Activated naive CD8-positive, alpha-beta T cell treated with anti-CD3 and anti-CD28 coated beads for 36 hours (primary cell): ENCODE data around the gene CINP. TPM values are rescaled to one million over a fixed set of nuclear protein-coding genes. Genes with fewer than 3 reads are reported as not detected.
"Not testable (repeated sequence)": the region's sequence is repeated elsewhere in the genome, so short reads cannot be mapped to it uniquely, and the experiment has no call there.

Experiments
- DNase-seq: peaks from one replicate; pipeline ENCODE4 v3.0.0; 2021
- H3K27ac Mint-ChIP-seq: one replicate; pipeline ENCODE4 v1.8.0; 2022; ENCODE audit warnings: mild to moderate bottlenecking, moderate library complexity, mixed read lengths
- H3K27me3 Mint-ChIP-seq: one replicate; pipeline ENCODE4 v1.8.0; 2022; ENCODE audit warnings: mild to moderate bottlenecking, mixed read lengths
- H3K36me3 Mint-ChIP-seq: one replicate; pipeline ENCODE4 v1.8.0; 2021; ENCODE audit warnings: mild to moderate bottlenecking, mixed read lengths
- H3K4me1 Mint-ChIP-seq: one replicate; pipeline ENCODE4 v1.8.0; 2021; ENCODE audit warnings: mixed read lengths
- H3K4me3 Mint-ChIP-seq: one replicate; pipeline ENCODE4 v1.8.0; 2022; ENCODE audit warnings: mild to moderate bottlenecking, moderate library complexity, mixed read lengths
- H3K9me3 Mint-ChIP-seq: one replicate; pipeline ENCODE4 v1.8.0; 2022; ENCODE audit warnings: mixed read lengths
- total RNA-seq, 2 experiments: library from RNA; stranded (reverse); gene quantifications; one replicate each; pipeline ENCODE4 v1.2.3, GENCODE V29; 2021

CINP gene
- total RNA-seq, 2 experiments from 2014 or later, result 59.2 to 61.8 TPM

GRCh38 chr14:102342238-102342637 lies 20.5 kb downstream of the CINP start:
- no peak overlapping the region for H3K27ac Mint-ChIP-seq
- H3K4me3 Mint-ChIP-seq, result no peak overlapping the region
- no peaks in the 10 kb centered on the region for H3K27me3 Mint-ChIP-seq
- no peaks in the 10 kb centered on the region for H3K4me1 Mint-ChIP-seq
- no peaks in the 10 kb centered on the region for H3K9me3 Mint-ChIP-seq
- DNase-seq, result no peak
- peaks cover 19% of the 10 kb centered on the region for H3K36me3 Mint-ChIP-seq

- peaks cover 16% of the 10 kb centered on the region for H3K36me3 Mint-ChIP-seq
- H3K27ac Mint-ChIP-seq, result no peak overlapping the region
- no peaks in the 10 kb centered on the region for H3K27me3 Mint-ChIP-seq
- no peaks in the 10 kb centered on the region for H3K9me3 Mint-ChIP-seq
- no peaks in the 10 kb centered on the region for H3K4me1 Mint-ChIP-seq
- no peak for DNase-seq
- no peak overlapping the region for H3K4me3 Mint-ChIP-seq
Observed at GRCh38 chr14:102341566-102341965, 21.1 kb downstream of the CINP start.

- H3K27ac Mint-ChIP-seq, result no peak overlapping the region
- no peak overlapping the region for H3K4me3 Mint-ChIP-seq
- H3K4me1 Mint-ChIP-seq, result no peaks in the 10 kb centered on the region
Observed at GRCh38 chr14:102338724-102339123, 24.0 kb downstream of the CINP start.

GRCh38 chr14:102335163-102335562 lies 27.5 kb downstream of the CINP start:
- Mint-ChIP-seq H3K4me3 (no peak overlapping the region), H3K27ac (no peak overlapping the region), H3K27me3 (no peaks in the 10 kb centered on the region), H3K9me3 (no peaks in the 10 kb centered on the region), H3K4me1 (peaks cover 2% of the 10 kb centered on the region), H3K36me3 (peaks cover 4% of the 10 kb centered on the region)
- no peak for DNase-seq

More at GRCh38 chr14:102338724-102339123, 24.0 kb downstream of the CINP start:
- DNase-seq, result no peak
- Mint-ChIP-seq H3K36me3 (peaks cover 14% of the 10 kb centered on the region), H3K9me3 (no peaks in the 10 kb centered on the region), H3K27me3 (no peaks in the 10 kb centered on the region)

GRCh38 chr14:102333795-102334705 lies 28.6 kb downstream of the CINP start:
- H3K27ac Mint-ChIP-seq, result no peak overlapping the region

GRCh38 chr14:102333390-102333789 lies 29.3 kb downstream of the CINP start:
- Mint-ChIP-seq H3K27me3 (no peaks in the 10 kb centered on the region), H3K9me3 (no peaks in the 10 kb centered on the region), H3K4me1 (peaks cover 2% of the 10 kb centered on the region), H3K36me3 (peaks cover 2% of the 10 kb centered on the region), H3K27ac (no peak overlapping the region), H3K4me3 (no peak overlapping the region)
- DNase-seq, result no peak

More at GRCh38 chr14:102333795-102334705, 28.6 kb downstream of the CINP start:
- H3K4me1 Mint-ChIP-seq, result peaks cover 2% of the 10 kb centered on the region
- no peak for DNase-seq
- no peaks in the 10 kb centered on the region for H3K27me3 Mint-ChIP-seq
- H3K36me3 Mint-ChIP-seq, result peaks cover 4% of the 10 kb centered on the region
- no peak overlapping the region for H3K4me3 Mint-ChIP-seq
- no peaks in the 10 kb centered on the region for H3K9me3 Mint-ChIP-seq

GRCh38 chr14:102330806-102331205 lies 31.9 kb downstream of the CINP start:
- H3K27me3 Mint-ChIP-seq, result no peaks in the 10 kb centered on the region
- no peak for DNase-seq
- H3K4me1 Mint-ChIP-seq, result peaks cover 2% of the 10 kb centered on the region
- no peak overlapping the region for H3K27ac Mint-ChIP-seq
- H3K9me3 Mint-ChIP-seq, result no peaks in the 10 kb centered on the region
- peaks cover 1% of the 10 kb centered on the region for H3K36me3 Mint-ChIP-seq
- no peak overlapping the region for H3K4me3 Mint-ChIP-seq

GRCh38 chr14:102329381-102329780 lies 33.3 kb downstream of the CINP start:
- H3K4me1 Mint-ChIP-seq, H3K4me3 Mint-ChIP-seq, H3K9me3 Mint-ChIP-seq, DNase-seq, H3K36me3 Mint-ChIP-seq, H3K27ac Mint-ChIP-seq, H3K27me3 Mint-ChIP-seq: not testable (repeated sequence)

GRCh38 chr14:102326583-102326982 lies 36.1 kb downstream of the CINP start:
- H3K27ac Mint-ChIP-seq, result no peak overlapping the region
- H3K4me3 Mint-ChIP-seq, result no peak overlapping the region
- no peaks in the 10 kb centered on the region for H3K9me3 Mint-ChIP-seq
- no peak for DNase-seq
- H3K27me3 Mint-ChIP-seq, result no peaks in the 10 kb centered on the region
- H3K4me1 Mint-ChIP-seq, result peaks cover 12% of the 10 kb centered on the region
- no peaks in the 10 kb centered on the region for H3K36me3 Mint-ChIP-seq

- H3K27ac Mint-ChIP-seq, result no peak overlapping the region
- no peak overlapping the region for H3K4me3 Mint-ChIP-seq
- no peaks in the 10 kb centered on the region for H3K27me3 Mint-ChIP-seq
- H3K36me3 Mint-ChIP-seq, result no peaks in the 10 kb centered on the region
- H3K9me3 Mint-ChIP-seq, result no peaks in the 10 kb centered on the region
- H3K4me1 Mint-ChIP-seq, result peaks cover 18% of the 10 kb centered on the region
- no peak for DNase-seq
Observed at GRCh38 chr14:102325791-102326345, 36.8 kb downstream of the CINP start.

- H3K4me1 Mint-ChIP-seq, result peaks cover 27% of the 10 kb centered on the region
- peak; percentile 11 for DNase-seq
- no peaks in the 10 kb centered on the region for H3K9me3 Mint-ChIP-seq
- no peak overlapping the region for H3K4me3 Mint-ChIP-seq
- no peaks in the 10 kb centered on the region for H3K27me3 Mint-ChIP-seq
- no peak overlapping the region for H3K27ac Mint-ChIP-seq
- H3K36me3 Mint-ChIP-seq, result no peaks in the 10 kb centered on the region
Observed at GRCh38 chr14:102323102-102323501, 39.6 kb downstream of the CINP start.

GRCh38 chr14:102321456-102322422 lies 41.0 kb downstream of the CINP start:
- Mint-ChIP-seq H3K36me3 (no peaks in the 10 kb centered on the region), H3K27ac (peak overlapping the region; percentile 45), H3K9me3 (no peaks in the 10 kb centered on the region), H3K27me3 (peaks cover 4% of the 10 kb centered on the region), H3K4me1 (peaks cover 41% of the 10 kb centered on the region), H3K4me3 (peak overlapping the region; percentile 90)
- DNase-seq, result no peak

- H3K27ac Mint-ChIP-seq, result peak overlapping the region; percentile 88
- peaks cover 49% of the 10 kb centered on the region for H3K4me1 Mint-ChIP-seq
- no peak for DNase-seq
- peaks cover 4% of the 10 kb centered on the region for H3K27me3 Mint-ChIP-seq
- H3K4me3 Mint-ChIP-seq, result peak overlapping the region; percentile 90
- H3K9me3 Mint-ChIP-seq, result no peaks in the 10 kb centered on the region
- H3K36me3 Mint-ChIP-seq, result no peaks in the 10 kb centered on the region
Observed at GRCh38 chr14:102320671-102321455, 41.8 kb downstream of the CINP start.

- H3K4me1 Mint-ChIP-seq, result peaks cover 49% of the 10 kb centered on the region
- peak overlapping the region; percentile 90 for H3K4me3 Mint-ChIP-seq
- H3K27ac Mint-ChIP-seq, result peak overlapping the region; percentile 88
- no peaks in the 10 kb centered on the region for H3K36me3 Mint-ChIP-seq
- H3K9me3 Mint-ChIP-seq, result no peaks in the 10 kb centered on the region
- H3K27me3 Mint-ChIP-seq, result peaks cover 4% of the 10 kb centered on the region
- peak; percentile 38 for DNase-seq
Observed at GRCh38 chr14:102320033-102320660, 42.5 kb downstream of the CINP start.
